Suppressor macrophage treated with lipopolysaccharide for 1 hour (primary cell): ENCODE results near the gene TTC23.
A peak's percentile ranks its signal among the peaks of the same experiment; 100 is the strongest.
"Not testable (repeated sequence)": the region's sequence is repeated elsewhere in the genome, so short reads cannot be mapped to it uniquely, and the experiment has no call there.

ENCODE experiments used
- DNase-seq, 3 donors: peaks; one replicate each; pipeline ENCODE4 v3.0.0-alpha.2; 2020 to 2022

TTC23 gene

DNA sequence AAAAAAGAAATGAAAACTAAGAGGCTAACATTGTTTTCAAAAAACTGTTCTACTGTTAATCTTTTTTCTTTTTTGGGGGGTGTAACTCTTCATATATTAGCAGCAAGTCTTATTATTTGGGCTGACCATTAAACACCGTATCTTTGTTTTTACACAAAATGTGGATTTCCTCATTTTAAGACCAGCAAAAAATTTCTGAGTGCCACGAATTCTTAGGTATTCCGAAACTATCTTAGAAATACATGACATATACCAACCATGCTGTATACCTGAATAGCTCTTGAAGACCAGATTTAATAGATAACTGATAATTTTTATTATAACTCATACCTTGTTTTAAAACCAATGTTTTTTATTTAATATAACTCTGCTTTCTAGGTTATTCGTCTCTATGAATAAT is 620 bp upstream of the TTC23 start:
- peak in 1 of 3 donors; percentile 12 for DNase-seq

- DNase-seq, result peak; percentile 28 to 60 (median 54)
Measured at GRCh38 chr15:99248000-99248715, 1.2 kb downstream of the TTC23 start.

DNA sequence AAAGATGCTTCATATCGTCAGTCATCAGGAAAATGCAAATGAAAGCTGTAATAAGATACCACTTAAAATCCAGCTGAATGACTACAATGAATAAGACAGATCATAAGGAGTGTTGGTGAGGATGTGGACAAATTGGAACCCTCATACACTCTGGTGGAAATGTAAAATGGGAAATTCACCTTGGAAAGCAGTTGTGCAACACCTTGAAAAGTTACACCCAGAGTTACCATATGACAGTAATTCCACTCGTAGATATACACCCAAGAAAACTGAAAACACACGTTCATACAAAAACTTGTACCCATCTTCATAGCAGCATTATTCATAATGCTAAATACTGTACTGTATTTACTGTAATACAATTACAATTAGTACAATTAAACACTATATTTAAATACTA is 2.3 kb downstream of the TTC23 start:
- no peak for DNase-seq

- no peak for DNase-seq
Measured at GRCh38 chr15:99244306-99244705, 5.1 kb downstream of the TTC23 start.

- DNase-seq, result no peak
Measured at GRCh38 chr15:99241752-99242151, 7.6 kb downstream of the TTC23 start.

DNA sequence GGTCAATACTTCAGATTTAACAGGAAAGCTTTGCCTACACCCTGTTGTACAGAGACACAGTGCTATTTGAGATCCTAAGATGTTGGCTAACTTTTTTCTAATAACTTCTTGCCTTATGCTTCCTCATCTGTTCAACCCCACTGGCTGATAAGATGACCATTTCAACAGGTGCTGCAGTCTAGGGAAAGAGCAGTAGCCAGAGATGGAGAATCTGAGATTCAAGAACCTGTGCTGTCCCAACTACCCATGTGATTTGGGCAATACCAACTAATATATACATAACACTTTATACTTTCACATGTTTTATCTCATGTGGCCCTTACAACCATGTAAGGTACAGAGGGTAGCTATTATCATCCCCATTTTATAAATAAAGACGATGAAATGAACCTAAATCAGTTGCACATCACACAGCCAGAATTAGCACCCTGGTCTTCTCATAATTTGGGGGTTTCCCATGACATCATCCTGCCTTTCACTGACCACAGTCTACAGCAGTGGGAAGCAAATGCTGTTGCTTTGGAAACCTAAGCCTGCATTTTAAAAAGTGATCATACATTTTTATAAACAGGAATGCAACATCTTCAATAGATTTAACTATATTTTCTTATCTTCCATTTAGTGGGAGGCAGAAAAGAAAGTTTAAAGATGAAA is 9.7 kb downstream of the TTC23 start:
- peak; percentile 74 to 80 (median 74) for DNase-seq

- no peak for DNase-seq
Measured at GRCh38 chr15:99238849-99239248, 10.5 kb downstream of the TTC23 start.

GRCh38 chr15:99234160-99234559 is 15.2 kb downstream of the TTC23 start:
- not testable (repeated sequence) for DNase-seq

DNA sequence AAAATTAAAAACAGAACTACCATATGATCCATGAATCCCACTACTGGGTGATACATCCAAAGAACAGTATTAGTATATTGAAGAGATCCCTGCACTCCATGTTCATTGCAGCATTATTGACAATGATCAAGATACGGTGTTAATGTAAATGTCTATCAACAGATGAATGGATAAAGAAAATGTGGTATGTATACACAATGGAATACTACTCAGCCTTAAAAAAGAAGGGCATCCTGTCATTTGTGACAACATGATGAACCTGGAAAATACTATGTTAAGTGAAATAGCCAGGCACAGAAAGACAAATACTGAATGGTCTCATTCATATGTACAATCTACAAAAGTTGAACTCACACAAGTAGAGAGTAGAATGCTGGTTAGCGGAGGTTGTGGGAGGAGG is 16.6 kb downstream of the TTC23 start:
- DNase-seq, result no peak

GRCh38 chr15:99230867-99231266 is 18.5 kb downstream of the TTC23 start:
- no peak for DNase-seq

DNA sequence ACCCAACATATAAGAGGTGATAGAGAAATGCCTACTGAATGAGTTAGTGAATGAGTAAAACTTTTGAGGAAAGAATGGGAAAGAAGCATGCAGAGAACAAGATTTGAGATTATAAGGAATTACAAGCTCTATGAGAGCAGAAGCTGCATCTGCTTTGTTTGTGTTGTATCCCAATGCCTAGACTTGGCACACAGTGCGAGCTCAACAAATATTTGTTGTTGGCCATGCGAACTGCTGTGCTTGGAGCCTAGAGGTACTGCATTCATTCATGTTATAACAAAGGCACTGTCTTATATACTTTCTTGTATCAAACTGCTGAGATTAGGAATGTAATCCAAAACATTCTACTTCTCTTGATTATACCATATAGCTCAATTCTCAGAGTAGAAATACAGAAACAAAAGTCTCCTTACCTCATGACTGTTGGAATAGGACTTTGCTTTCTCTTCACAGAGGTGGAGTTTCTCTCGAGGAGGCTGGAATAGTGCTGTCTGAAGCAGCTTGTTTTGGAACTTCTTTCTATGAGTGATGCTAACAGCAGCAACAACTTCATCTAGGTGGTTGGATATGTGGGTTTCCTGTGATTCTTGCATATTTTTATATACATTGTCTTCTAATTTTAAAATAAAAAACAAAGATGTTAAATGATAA is 21.1 kb downstream of the TTC23 start:
- DNase-seq, result no peak

GRCh38 chr15:99226802-99227201 is 22.6 kb downstream of the TTC23 start:
- no peak for DNase-seq

- no peak for DNase-seq
Measured at GRCh38 chr15:99224372-99225214, 24.8 kb downstream of the TTC23 start.

DNA sequence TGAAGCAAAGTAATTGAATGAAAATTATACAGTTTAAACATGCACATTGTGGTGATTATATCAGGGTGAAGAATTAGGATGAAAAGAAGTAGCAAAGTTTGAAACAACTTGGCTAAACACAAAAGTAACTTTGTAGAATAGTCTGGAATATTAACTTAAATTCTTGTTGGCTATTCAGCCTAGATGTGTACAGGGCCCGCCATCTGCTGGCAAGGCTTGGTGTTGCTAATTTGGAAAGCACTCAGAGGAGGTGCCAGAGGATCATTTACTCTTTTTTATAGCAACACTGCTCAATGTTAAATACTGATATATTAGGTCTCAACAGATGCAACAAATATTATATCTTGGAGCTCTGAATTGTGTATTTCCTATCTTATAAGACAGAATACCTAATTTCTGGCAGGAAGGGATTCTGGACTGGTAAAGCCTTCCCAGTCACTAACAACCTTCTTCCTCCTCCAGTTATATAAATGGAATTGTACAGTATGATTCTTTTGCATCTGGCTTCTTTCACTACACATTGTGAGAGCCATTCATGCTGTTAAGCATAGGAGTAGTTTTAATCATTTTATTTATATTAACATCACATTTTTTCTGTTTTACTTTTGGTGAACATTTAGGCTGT is 36.1 kb downstream of the TTC23 start:
- DNase-seq, result peak; percentile 66 to 81 (median 73)

DNA sequence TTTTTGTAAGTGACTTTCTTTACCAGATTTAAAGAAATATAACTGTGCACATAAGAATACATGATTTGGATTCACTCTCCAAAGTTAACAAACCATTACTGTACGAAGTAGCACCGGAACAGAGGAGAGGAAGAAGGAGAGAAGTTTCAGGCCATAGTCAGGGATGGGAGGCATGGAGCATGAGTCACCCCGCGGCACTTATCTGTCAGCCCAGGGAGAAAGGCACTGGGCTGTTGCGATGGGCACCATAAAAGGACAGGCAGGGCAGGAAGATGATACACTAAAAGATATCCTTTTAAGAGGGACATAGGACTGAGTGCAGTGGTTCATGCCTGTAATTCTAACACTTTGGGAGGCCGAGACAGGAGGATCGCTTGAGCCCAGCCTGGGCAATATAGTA is 37.0 kb downstream of the TTC23 start:
- DNase-seq, result no peak

DNA sequence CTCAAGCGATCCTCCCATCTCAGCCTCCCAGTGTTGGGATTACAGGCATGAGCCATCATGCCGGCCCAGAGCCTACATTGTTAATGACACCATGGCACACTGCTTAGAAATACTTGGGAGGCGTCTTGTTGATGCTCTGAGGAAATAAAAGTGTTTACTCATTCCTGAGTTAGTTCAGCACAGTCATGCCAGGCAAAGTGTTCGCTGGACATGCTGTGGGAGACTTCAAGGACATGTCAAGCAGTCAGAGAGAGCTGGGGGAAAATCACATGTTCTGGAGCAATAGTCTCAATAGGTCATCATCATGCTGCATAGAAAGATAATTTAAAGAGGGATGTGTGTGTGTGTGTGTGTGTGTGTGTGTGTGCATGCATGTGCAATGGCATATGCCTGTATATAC is 37.5 kb downstream of the TTC23 start:
- DNase-seq, result no peak

DNA sequence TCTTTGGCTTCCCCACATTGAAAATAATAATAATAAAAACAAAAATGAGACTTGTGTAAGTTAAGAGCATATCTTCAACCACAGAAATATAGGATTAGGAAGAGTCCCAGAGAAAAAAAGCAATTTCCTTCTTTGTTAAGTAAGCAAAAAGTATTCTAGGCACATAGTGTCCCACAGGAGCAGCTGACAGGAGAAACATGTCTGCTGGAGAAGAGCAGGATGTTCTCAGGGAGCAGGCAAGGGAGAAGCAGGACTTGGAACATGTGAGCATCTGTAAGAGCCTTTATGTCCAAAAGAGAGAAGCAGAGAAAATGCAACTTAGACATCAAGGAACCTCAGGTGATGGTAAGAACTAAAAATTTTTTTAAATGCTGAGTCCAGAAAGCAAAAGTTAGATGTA is 39.0 kb downstream of the TTC23 start:
- DNase-seq, result no peak

DNA sequence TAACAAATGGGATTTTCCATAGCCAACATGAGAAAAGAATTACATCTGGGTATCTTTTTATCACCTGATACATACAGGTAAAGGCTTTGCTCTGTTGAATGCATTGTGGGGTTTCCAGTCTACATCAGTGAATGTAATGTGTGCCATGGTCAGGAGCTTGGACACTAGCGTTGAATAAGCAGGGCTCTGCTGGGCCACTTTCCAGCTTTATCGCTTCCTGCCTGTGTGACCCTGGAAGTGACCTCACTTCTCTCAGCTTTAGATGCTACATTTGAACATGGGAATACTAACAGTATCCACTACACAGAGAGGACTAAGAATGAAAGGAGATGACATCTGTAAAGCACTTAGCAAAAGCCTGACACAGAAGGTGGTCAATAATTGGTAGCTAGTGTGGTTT is 40.1 kb downstream of the TTC23 start:
- no peak for DNase-seq

DNA sequence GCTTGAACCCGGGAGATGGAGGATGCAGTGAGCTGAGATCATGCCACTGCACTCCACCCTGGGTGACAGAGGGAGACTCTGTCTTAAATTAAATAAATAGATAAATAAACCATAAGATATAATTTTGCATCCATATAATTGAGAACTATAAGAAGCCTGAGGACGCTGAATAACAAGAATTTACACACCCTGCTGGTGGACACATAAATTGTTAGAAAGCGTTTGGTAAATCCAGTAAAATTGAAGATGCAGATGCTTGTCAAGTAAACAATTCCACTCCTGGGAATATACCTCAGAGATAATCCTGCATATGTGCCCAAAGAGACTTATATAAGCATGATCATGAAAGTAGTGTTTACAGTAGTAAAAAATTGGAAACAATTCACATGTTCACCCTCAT is 41.7 kb downstream of the TTC23 start:
- no peak for DNase-seq

- no peak for DNase-seq
Measured at GRCh38 chr15:99202176-99202552, 47.2 kb downstream of the TTC23 start.

DNA sequence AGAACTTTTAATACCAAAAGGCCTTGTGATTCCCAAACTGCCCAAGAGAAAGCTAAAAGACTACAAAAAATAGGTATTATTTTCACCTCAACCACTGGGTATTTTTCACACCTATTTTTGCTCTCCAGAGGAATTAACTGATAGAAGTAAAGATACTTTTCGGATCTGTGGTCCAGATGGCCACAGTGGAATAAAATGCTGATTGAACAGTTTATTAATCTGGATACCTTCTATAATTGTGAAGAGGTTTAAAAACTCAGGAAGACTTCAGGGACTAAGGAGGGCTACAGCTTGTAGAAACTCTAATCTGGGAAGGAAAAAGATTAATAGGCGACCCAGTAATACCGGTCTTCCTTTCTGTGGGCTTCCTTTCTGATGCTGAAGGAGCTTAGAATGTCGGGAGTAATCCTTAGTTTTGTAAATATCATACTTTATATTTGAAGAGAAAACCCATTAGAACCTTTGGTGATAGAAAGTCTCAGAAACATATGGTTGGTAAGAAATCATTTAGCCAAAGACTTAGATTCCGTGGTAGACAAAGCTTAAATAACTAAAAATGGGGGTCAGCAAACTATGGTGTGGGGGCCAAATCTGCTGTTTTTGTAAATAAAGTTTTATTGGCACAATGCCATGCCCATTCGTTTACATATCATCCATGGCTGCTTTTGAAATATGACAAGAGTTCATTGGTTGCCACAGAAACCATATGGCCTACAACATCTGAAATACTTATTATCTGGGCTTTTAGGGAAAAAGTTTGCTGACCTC is 47.8 kb downstream of the TTC23 start:
- DNase-seq, result no peak

DNA sequence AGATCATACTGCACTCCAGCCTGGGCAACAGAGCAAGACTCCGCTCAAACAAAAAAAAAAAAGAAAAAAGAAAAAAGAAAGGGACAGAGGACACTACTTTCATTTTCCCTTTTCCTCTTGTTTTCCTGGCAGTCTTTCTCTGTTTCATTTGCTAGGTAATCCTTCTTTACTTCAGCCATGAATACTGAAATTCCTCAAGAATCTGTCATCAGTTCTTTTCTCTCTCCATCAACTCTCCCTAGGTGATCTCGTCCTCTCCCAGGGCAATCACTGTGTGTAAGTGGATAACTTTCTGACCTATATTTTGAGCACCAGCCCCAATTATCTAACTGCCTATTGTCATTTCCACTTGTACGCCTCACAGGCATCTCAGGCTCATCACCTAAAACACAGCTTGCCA is 51.5 kb downstream of the TTC23 start:
- no peak for DNase-seq
